OCI-LY3 (cell line): ENCODE data around the gene HSF2BP.

ENCODE experiments used
- EZH2phosphoT487 ChIP-seq: fragments of 200-600 bp; shearing (Covaris generic); IDR thresholded peaks from 2 replicates; pipeline ENCODE4 v1.6.1; 2018; ENCODE audit warnings: antibody characterized with exemption, mixed run types, low read depth
- TF ChIP-seq, protein P1 (sequence below): fragments of 200-600, 300-600 bp; sonication (generic); IDR thresholded peaks from 2 replicates; pipeline ENCODE4 v1.5.1; 2014; ENCODE audit warnings: antibody characterized with exemption, low read length, low read depth

DNA sequence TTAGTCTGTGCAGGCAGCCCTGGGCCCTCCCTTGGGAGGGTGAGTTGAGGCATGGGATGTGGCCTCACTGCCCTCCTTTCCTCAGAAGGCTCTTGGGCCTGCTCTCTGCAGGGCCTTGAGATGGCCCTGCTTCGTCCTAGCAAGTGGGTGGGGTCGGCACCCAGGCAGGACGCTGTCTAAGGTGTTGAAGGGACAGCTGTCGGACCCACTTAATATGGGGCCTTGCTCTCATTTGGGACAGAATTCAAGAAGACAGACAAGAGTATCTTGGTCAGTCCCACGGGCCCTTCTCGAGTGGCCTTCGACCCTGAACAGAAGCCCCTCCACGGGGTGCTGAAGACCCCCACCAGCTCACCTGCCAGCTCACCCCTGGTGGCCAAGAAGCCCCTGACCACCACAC, 33.7 kb upstream of the HSF2BP start:
- TF ChIP-seq EZH2phosphoT487: no peak
- TF ChIP-seq, protein P1, sequence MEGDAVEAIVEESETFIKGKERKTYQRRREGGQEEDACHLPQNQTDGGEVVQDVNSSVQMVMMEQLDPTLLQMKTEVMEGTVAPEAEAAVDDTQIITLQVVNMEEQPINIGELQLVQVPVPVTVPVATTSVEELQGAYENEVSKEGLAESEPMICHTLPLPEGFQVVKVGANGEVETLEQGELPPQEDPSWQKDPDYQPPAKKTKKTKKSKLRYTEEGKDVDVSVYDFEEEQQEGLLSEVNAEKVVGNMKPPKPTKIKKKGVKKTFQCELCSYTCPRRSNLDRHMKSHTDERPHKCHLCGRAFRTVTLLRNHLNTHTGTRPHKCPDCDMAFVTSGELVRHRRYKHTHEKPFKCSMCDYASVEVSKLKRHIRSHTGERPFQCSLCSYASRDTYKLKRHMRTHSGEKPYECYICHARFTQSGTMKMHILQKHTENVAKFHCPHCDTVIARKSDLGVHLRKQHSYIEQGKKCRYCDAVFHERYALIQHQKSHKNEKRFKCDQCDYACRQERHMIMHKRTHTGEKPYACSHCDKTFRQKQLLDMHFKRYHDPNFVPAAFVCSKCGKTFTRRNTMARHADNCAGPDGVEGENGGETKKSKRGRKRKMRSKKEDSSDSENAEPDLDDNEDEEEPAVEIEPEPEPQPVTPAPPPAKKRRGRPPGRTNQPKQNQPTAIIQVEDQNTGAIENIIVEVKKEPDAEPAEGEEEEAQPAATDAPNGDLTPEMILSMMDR: no peak
